ENCODE results near the gene WIZ.

GRCh38 chr19:15397782-15398181 lies 52.0 kb downstream of the WIZ start:
- no peak for TF ChIP-seq CTCF (IDR thresholded peaks at IDR 0.05)
- no peak for TF ChIP-seq POLR2A (IDR thresholded peaks at IDR 0.05)
